Activated CD4-positive, alpha-beta T cell treated with anti-CD3 and anti-CD28 coated beads, Interleukin-2, amount 10 ng/mL, durations not matched to agents 7 days and 5 days (primary cell): ENCODE data around the gene TTC9C. TPM values are rescaled to one million over a fixed set of nuclear protein-coding genes. Genes with fewer than 3 reads are reported as not detected.
A peak's percentile ranks its signal among the peaks of the same experiment; 100 is the strongest.
"Not testable (repeated sequence)": the region's sequence is repeated elsewhere in the genome, so short reads cannot be mapped to it uniquely, and the experiment has no call there.

Experiments
- CTCF ChIA-PET: fragments of 350-600 bp; sonication (Branson Sonifier 250); formaldehyde crosslinking; loops from one replicate; lab custom pipeline; 2021; ENCODE audit warnings: antibody characterized with exemption; lab: Charles Lee
- POLR2A ChIA-PET: fragments of 350-600 bp; sonication (Branson Sonifier 250); formaldehyde crosslinking; loops from one replicate; lab custom pipeline; 2021; ENCODE audit warnings: antibody characterized with exemption; lab: Charles Lee
- DNase-seq: peaks from one replicate; pipeline ENCODE4 v3.0.0-alpha.2; 2020
- H3K27ac Mint-ChIP-seq: one replicate; pipeline ENCODE4 v1.8.0; 2021; ENCODE audit warnings: mild to moderate bottlenecking, moderate library complexity, mixed read lengths
- H3K27me3 Mint-ChIP-seq: one replicate; pipeline ENCODE4 v1.8.0; 2021; ENCODE audit warnings: mixed read lengths
- H3K36me3 Mint-ChIP-seq: one replicate; pipeline ENCODE4 v1.8.0; 2021; ENCODE audit warnings: low read depth, mixed read lengths
- H3K4me1 Mint-ChIP-seq: one replicate; pipeline ENCODE4 v1.8.0; 2021; ENCODE audit warnings: mixed read lengths
- H3K4me3 Mint-ChIP-seq: one replicate; pipeline ENCODE4 v1.8.0; 2021; ENCODE audit warnings: mild to moderate bottlenecking, moderate library complexity, mixed read lengths
- H3K9me3 Mint-ChIP-seq: one replicate; pipeline ENCODE4 v1.8.0; 2021; ENCODE audit warnings: mixed read lengths
- total RNA-seq, 2 experiments: library from RNA; stranded (reverse); gene quantifications; one replicate each; pipeline ENCODE4 v1.2.3, GENCODE V29; 2021

The TTC9C gene
- total RNA-seq, 2 experiments from 2014 or later = 51.1 to 59.9 TPM

GRCh38 chr11:62703921-62704320 lies 24.4 kb upstream of the TTC9C start:
- peaks cover 38% of the 10 kb centered on the region for H3K4me1 Mint-ChIP-seq
- CTCF ChIA-PET = interaction anchor here (0.7 to 2.3 kb wide), 3 partner anchors 10 to 71 kb away, joined by 4 to 11 read pairs (median 4); no protein-coding TSS in a partner anchor
- H3K9me3 Mint-ChIP-seq, H3K27ac Mint-ChIP-seq, H3K27me3 Mint-ChIP-seq, POLR2A ChIA-PET, DNase-seq, H3K4me3 Mint-ChIP-seq: not testable (repeated sequence)
- peaks cover 24% of the 10 kb centered on the region for H3K36me3 Mint-ChIP-seq

DNA sequence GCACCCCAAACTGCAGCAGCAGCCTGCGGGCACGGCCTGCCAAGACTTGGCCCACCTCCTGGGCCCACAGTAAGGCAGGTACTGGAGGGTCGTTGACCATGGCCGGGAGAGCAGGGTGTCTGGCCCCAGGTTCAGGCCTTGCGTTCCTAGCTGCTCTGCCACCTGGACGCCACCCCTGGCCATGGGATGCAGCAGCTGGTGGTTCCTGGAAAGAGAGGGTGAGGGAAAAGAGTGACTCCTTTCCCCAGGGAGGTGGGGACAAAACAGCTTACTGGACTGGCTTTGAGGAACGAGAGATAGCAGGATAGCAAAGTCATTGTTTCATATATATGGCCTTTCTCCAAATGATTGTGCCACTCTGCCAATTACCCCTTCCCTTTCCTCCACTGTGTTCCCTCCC lies 22.9 kb upstream of the TTC9C start:
- POLR2A ChIA-PET = interaction anchor here (0.7 kb wide), 1 partner anchor 21 kb away, joined by 3 read pairs; the partner anchor contains the start of gene HNRNPUL2
- Mint-ChIP-seq H3K9me3 (no peaks in the 10 kb centered on the region), H3K27me3 (no peaks in the 10 kb centered on the region), H3K36me3 (peaks cover 33% of the 10 kb centered on the region), H3K4me1 (peaks cover 44% of the 10 kb centered on the region), H3K4me3 (peak overlapping the region; percentile 88), H3K27ac (peak overlapping the region; percentile 81)
- CTCF ChIA-PET = interaction anchor here (0.7 to 3.1 kb wide), 12 partner anchors 11 to 310 kb away, joined by 3 to 15 read pairs (median 3); partner anchors contain the start of genes TMEM179B, TUT1 and UBXN1
- no peak for DNase-seq

- Mint-ChIP-seq H3K36me3 (peaks cover 34% of the 10 kb centered on the region), H3K4me3 (peak overlapping the region; percentile 88), H3K27me3 (no peaks in the 10 kb centered on the region), H3K9me3 (no peaks in the 10 kb centered on the region), H3K27ac (peak overlapping the region; percentile 81), H3K4me1 (peaks cover 49% of the 10 kb centered on the region)
- CTCF ChIA-PET = interaction anchor here (0.7 to 3.1 kb wide), 17 partner anchors 9 to 311 kb away, joined by 3 to 15 read pairs (median 3); partner anchors contain the start of genes LBHD1, SLC3A2, TMEM179B and TUT1
- peak; percentile 94 for DNase-seq
- POLR2A ChIA-PET = interaction anchor here (0.6 to 0.7 kb wide), 2 partner anchors 21 to 34 kb away, joined by 3 read pairs; partner anchors contain the start of genes HNRNPUL2 and LBHD1
These were observed 22.1 kb upstream of the TTC9C start for GRCh38 chr11:62705880-62706849.

GRCh38 chr11:62706850-62707247 lies 21.4 kb upstream of the TTC9C start:
- CTCF ChIA-PET = interaction anchor here (0.6 to 3.1 kb wide), 10 partner anchors 8 to 174 kb away, joined by 3 to 15 read pairs (median 4); partner anchors contain the start of genes LBHD1, SLC3A2, TMEM179B and UQCC3

DNA sequence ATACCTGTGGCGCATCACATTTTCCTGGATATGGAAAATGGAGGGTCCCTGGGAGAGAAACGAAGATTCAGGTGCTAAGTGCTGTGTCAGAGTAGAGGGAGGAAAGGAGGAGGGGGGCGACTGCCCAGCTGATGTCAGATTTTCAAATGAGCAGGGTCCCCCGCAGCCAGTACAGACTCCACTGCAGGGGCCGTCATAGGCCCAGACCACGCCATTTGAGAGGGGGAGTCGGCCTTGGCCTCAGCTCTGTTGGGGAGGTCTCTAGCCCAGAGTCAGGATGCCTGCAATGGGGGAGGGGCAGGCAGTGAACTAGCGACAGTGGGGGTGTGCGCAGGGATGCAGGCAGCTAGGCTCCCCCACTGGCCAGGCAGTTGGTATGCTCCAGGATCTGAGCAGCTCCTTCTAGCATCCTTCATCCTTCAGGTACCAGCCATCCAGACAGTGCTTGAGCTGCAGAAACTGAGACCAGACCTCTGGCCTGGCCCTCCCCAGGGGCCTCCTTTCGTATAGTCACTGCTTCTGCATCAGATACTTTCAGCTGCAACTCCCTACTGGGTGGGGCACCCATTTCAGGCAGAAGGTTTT lies 20.9 kb upstream of the TTC9C start, which contains the start of the genes BSCL2 and GNG3:
BSCL2 (minus strand) TSS at position 148 of the 585 bp plus-strand sequence. CDS start 229 bp downstream, outside the sequence.
GNG3 (plus strand) TSS at position 400 of the 585 bp plus-strand sequence. CDS start 620 bp downstream, outside the sequence.
- Mint-ChIP-seq H3K4me1 (peaks cover 57% of the 10 kb centered on the region), H3K36me3 (peaks cover 32% of the 10 kb centered on the region), H3K4me3 (peak within 1 kb of the TSS; percentile 88), H3K9me3 (no peaks in the 10 kb centered on the region), H3K27me3 (no peaks in the 10 kb centered on the region), H3K27ac (peak within 1 kb of the TSS; percentile 93)
- ChIA-PET POLR2A (no interaction called here), CTCF (interaction anchor here (0.6 to 3.1 kb wide), 8 partner anchors 27 to 173 kb away, joined by 3 to 15 read pairs (median 4); partner anchors contain the start of genes LBHD1, SLC3A2, TMEM179B and UQCC3)
- DNase-seq = peak; percentile 10

More at GRCh38 chr11:62706850-62707247, 21.4 kb upstream of the TTC9C start:
- no peaks in the 10 kb centered on the region for H3K9me3 Mint-ChIP-seq
- H3K4me1 Mint-ChIP-seq = peaks cover 53% of the 10 kb centered on the region
- no peaks in the 10 kb centered on the region for H3K27me3 Mint-ChIP-seq
- DNase-seq = no peak
- POLR2A ChIA-PET = interaction anchor here (0.6 kb wide), 1 partner anchor 35 kb away, joined by 3 read pairs; the partner anchor contains the start of gene LBHD1
- peak overlapping the region; percentile 72 for H3K27ac Mint-ChIP-seq
- peak overlapping the region; percentile 88 for H3K4me3 Mint-ChIP-seq
- H3K36me3 Mint-ChIP-seq = peaks cover 32% of the 10 kb centered on the region

DNA sequence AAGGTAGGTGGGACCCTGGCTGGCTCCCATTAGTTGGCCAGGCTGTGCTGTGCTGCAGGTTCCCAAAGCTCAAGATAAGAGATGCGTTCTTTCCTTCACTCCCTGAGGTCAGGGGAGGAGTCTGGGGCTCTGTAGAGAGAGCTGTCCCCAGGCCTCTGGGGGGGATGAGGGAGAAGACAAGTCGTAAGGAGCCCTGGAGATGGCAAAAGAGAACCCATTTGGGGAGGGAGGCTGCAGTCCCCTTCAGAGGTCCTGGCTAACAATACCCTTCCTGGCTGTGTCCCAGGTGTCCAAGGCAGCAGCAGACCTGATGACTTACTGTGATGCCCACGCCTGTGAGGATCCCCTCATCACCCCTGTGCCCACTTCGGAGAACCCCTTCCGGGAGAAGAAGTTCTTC lies 19.9 kb upstream of the TTC9C start:
- H3K36me3 Mint-ChIP-seq = peaks cover 39% of the 10 kb centered on the region
- POLR2A ChIA-PET = interaction anchor here (0.7 kb wide), 1 partner anchor 1159 kb away, joined by 3 read pairs; no protein-coding TSS in a partner anchor
- no peaks in the 10 kb centered on the region for H3K9me3 Mint-ChIP-seq
- CTCF ChIA-PET = interaction anchor here (0.6 to 3.1 kb wide), 13 partner anchors 8 to 284 kb away, joined by 3 to 15 read pairs (median 3); partner anchors contain the start of genes B3GAT3, SLC3A2, TMEM179B and TUT1
- H3K27ac Mint-ChIP-seq = peak overlapping the region; percentile 93
- peak overlapping the region; percentile 79 for H3K4me3 Mint-ChIP-seq
- H3K4me1 Mint-ChIP-seq = peaks cover 67% of the 10 kb centered on the region
- no peaks in the 10 kb centered on the region for H3K27me3 Mint-ChIP-seq
- no peak for DNase-seq

DNA sequence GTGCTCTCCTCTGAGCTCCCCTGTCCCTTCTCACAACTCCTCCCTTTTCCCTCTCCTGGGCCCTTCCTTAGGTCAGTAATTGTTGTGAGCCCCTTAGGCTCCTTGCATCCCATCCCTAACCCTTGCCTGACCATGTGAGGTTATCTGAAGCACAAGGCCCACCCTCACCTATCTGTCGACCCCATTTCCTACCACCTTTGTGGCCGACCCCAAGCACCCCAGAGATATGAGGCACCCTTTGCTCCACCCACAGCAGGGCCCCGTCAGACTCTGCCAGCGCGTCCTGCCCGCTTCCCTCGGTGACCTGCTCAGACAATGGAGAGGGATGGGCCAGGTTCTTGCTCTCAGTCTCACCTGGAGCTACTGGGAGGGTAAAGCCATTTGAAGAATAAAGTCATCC lies 19.5 kb upstream of the TTC9C start:
- DNase-seq = peak; percentile 60
- peak overlapping the region; percentile 93 for H3K27ac Mint-ChIP-seq
- POLR2A ChIA-PET = interaction anchor here (0.7 to 1.0 kb wide), 4 partner anchors 19 to 1158 kb away, joined by 3 to 4 read pairs (median 3); partner anchors contain the start of genes HNRNPUL2 and SLC3A2

GRCh38 chr11:62709247-62710000 lies 18.9 kb upstream of the TTC9C start:
- H3K4me3 Mint-ChIP-seq = peak overlapping the region; percentile 79
- CTCF ChIA-PET = interaction anchor here (0.6 to 2.5 kb wide), 12 partner anchors 9 to 315 kb away, joined by 3 to 10 read pairs (median 3); partner anchors contain the start of genes HNRNPUL2 and TUT1
- no peaks in the 10 kb centered on the region for H3K27me3 Mint-ChIP-seq
- POLR2A ChIA-PET = interaction anchor here (0.6 to 1.0 kb wide), 5 partner anchors 18 to 1158 kb away, joined by 3 to 4 read pairs (median 3); partner anchors contain the start of genes HNRNPUL2, SLC3A2 and ZBTB3
- peaks cover 47% of the 10 kb centered on the region for H3K36me3 Mint-ChIP-seq
- peaks cover 78% of the 10 kb centered on the region for H3K4me1 Mint-ChIP-seq
- DNase-seq = peak; percentile 98
- H3K27ac Mint-ChIP-seq = peak overlapping the region; percentile 93
- H3K9me3 Mint-ChIP-seq = no peaks in the 10 kb centered on the region

More for the DNA sequence above, 19.5 kb upstream of the TTC9C start:
- CTCF ChIA-PET = interaction anchor here (0.6 to 2.5 kb wide), 13 partner anchors 9 to 284 kb away, joined by 3 to 10 read pairs (median 3); partner anchors contain the start of genes B3GAT3, SLC3A2 and TUT1
- H3K27me3 Mint-ChIP-seq = no peaks in the 10 kb centered on the region
- H3K36me3 Mint-ChIP-seq = peaks cover 42% of the 10 kb centered on the region
- H3K4me3 Mint-ChIP-seq = peak overlapping the region; percentile 79
- H3K9me3 Mint-ChIP-seq = no peaks in the 10 kb centered on the region
- H3K4me1 Mint-ChIP-seq = peaks cover 71% of the 10 kb centered on the region

GRCh38 chr11:62710001-62710345 lies 18.3 kb upstream of the TTC9C start:
- Mint-ChIP-seq H3K27ac (peak overlapping the region; percentile 93), H3K4me1 (peaks cover 82% of the 10 kb centered on the region), H3K9me3 (no peaks in the 10 kb centered on the region), H3K4me3 (peak overlapping the region; percentile 79), H3K27me3 (no peaks in the 10 kb centered on the region), H3K36me3 (peaks cover 51% of the 10 kb centered on the region)
- ChIA-PET POLR2A (interaction anchor here (0.6 to 1.0 kb wide), 3 partner anchors 44 to 171 kb away, joined by 3 to 4 read pairs (median 3); partner anchors contain the start of genes SLC3A2 and ZBTB3), CTCF (interaction anchor here (1.0 to 2.5 kb wide), 6 partner anchors 17 to 315 kb away, joined by 3 to 10 read pairs (median 4); partner anchors contain the start of genes HNRNPUL2 and TUT1)
- peak; percentile 39 for DNase-seq

DNA sequence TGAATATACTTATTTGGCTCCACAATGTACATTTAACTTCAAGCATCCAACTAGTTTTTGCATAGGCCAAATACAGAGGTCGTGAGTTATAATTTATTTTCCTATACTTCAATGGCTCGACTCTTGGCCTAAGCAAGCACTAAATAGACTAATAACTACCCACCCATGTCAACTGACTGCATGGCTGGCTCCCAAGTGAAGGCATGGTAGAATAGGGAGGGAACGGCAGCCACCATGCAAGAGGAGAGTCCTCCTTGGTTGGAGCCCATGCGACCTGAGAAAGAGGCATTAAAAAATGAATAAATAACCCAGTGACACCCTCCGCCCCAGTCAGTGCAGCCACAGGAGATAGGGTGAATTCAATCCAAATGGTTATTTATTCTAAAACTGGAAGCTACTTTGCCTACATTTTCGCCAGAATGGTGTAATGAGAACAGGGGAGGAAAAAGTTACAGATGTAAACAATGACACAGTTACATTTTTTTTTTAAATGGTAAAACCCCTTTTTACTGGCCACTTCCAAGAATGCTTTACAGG lies 15.9 kb upstream of the TTC9C start:
- Mint-ChIP-seq H3K4me3 (peak overlapping the region; percentile 56), H3K27me3 (no peaks in the 10 kb centered on the region), H3K36me3 (peaks cover 65% of the 10 kb centered on the region), H3K4me1 (peaks cover 79% of the 10 kb centered on the region), H3K9me3 (no peaks in the 10 kb centered on the region), H3K27ac (peak overlapping the region; percentile 93)
- CTCF ChIA-PET = interaction anchor here (0.6 to 1.0 kb wide), 2 partner anchors 75 to 119 kb away, joined by 3 to 7 read pairs; no protein-coding TSS in a partner anchor
- POLR2A ChIA-PET = no interaction called here
- no peak for DNase-seq
